ENCODE measurements around the gene HOXC12.

DNA sequence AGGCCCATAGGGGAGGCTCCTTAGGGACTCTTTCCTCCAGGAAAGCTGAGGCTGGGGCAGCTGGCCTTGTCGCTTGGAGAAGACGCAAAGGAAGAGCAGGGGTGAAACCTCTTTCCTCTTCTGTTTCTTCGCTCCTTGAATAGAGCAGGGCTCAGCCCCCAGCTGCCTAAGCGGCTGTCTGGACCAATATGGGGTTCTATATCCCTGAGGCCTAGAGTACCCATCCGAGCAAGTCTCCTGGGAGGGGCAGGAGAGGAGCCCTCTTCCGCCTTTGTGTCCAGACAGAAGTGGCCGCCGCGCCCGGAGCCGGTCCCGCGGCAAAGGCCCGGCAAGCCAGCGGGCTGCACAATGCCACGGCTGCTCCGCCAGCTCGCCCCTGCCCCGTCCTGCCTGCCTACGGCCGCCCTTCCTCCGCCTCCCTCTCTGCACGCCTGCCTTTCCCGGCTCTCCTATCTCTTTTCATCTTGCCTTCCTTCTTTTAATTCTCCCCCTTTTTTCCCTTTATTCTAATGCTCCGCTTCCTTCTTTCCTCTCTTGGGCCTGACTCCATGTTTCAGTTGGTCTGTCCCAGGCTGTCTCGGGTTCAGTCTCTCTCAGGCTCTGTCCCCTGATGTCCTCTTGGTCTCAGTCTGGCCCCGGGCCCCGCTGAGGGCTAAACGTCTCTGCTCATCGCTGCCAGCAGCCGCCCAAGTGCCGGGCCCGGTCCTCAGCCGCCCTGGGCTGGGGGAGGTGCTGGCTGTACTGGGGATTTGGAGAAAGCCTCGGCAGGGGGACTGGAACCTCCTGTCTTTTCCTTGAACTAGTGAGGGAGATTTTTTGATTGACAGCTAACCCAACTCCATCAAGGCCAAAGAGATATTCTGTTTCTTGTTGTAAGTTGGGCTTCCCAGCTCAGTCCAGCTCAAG, 42.8 kb downstream of the HOXC12 start:
- TF ChIP-seq, protein P1, sequence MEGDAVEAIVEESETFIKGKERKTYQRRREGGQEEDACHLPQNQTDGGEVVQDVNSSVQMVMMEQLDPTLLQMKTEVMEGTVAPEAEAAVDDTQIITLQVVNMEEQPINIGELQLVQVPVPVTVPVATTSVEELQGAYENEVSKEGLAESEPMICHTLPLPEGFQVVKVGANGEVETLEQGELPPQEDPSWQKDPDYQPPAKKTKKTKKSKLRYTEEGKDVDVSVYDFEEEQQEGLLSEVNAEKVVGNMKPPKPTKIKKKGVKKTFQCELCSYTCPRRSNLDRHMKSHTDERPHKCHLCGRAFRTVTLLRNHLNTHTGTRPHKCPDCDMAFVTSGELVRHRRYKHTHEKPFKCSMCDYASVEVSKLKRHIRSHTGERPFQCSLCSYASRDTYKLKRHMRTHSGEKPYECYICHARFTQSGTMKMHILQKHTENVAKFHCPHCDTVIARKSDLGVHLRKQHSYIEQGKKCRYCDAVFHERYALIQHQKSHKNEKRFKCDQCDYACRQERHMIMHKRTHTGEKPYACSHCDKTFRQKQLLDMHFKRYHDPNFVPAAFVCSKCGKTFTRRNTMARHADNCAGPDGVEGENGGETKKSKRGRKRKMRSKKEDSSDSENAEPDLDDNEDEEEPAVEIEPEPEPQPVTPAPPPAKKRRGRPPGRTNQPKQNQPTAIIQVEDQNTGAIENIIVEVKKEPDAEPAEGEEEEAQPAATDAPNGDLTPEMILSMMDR (IDR thresholded peaks at IDR 0.05; ENCODE audit: low read length), result no peak
- TF ChIP-seq EZH2 (IDR thresholded peaks at IDR 0.05; ENCODE audit: borderline replicate concordance, low read length), result no peak

Measured in OCI-LY1 (cell line).